GM10248 (cell line): ENCODE results near the gene TUBD1.

ENCODE experiments used
- CTCF ChIA-PET: fragments of 300-600 bp; sonication (Branson Sonifier 250); formaldehyde crosslinking; extraction: SDS; loops from one replicate; lab custom pipeline; 2021; ENCODE audit warnings: antibody characterized with exemption; lab: Yijun Ruan, JAX
- POLR2A ChIA-PET: fragments of 350-650 bp; sonication (Branson Sonifier 250); formaldehyde crosslinking; extraction: SDS; loops from one replicate; lab custom pipeline; 2020; ENCODE audit warnings: antibody characterized with exemption; lab: Yijun Ruan, JAX
- DNase-seq: peaks from one replicate; pipeline ENCODE4 v3.0.0; 2012; ENCODE audit errors: extremely low spot score
- TF ChIP-seq, protein P1 (sequence below): IDR thresholded peaks from 2 replicates; pipeline ENCODE4 v1.5.1; 2012; ENCODE audit warnings: mild to moderate bottlenecking, low read depth; ENCODE audit errors: extremely low read depth, missing control alignments, control extremely low read depth

TUBD1 gene

DNA sequence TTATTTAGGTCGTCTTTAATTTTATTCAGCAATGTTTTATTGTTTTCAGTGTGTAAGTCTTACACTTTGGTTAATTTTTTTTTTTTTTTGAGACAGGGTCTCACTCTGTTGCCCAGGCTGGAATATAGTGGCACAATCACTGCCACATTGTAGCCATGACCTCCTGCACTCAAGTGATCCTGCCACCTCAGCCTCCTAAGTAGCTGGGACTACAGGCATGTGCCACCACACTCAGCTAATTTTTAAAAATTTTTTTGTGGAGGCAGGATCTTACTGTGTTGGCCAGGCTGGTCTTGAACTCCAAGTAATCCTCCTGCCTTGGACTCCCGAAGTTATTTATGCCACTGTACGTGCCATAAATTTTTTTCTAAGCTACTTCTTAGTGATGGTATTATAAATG, 14.7 kb upstream of the TUBD1 start:
- no peak for DNase-seq
- ChIA-PET CTCF (no interaction called here), POLR2A (no interaction called here)

DNA sequence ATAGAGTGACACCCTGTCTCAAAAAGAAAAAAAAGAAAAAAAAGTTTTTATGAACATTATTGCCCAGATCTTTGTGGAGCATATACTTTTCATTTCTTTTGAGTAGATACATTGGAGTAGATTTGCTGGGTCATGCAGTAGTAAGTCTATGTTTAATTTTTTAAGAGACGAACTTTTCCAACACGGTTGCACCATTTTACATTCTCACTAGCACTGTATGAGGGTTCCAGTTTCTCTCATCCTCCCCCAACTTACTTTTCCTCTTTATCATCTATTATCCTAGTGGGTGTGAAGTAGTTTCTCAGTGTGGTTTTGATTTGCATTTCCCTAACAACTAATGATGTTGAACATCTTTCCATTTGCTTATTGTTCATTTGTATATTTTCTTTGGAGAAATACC, 10.7 kb upstream of the TUBD1 start:
- TF ChIP-seq, protein P1, sequence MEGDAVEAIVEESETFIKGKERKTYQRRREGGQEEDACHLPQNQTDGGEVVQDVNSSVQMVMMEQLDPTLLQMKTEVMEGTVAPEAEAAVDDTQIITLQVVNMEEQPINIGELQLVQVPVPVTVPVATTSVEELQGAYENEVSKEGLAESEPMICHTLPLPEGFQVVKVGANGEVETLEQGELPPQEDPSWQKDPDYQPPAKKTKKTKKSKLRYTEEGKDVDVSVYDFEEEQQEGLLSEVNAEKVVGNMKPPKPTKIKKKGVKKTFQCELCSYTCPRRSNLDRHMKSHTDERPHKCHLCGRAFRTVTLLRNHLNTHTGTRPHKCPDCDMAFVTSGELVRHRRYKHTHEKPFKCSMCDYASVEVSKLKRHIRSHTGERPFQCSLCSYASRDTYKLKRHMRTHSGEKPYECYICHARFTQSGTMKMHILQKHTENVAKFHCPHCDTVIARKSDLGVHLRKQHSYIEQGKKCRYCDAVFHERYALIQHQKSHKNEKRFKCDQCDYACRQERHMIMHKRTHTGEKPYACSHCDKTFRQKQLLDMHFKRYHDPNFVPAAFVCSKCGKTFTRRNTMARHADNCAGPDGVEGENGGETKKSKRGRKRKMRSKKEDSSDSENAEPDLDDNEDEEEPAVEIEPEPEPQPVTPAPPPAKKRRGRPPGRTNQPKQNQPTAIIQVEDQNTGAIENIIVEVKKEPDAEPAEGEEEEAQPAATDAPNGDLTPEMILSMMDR: no peak
- POLR2A ChIA-PET: no interaction called here
- CTCF ChIA-PET: interaction anchor here (1.8 kb wide), 1 partner anchor 11 kb away, joined by 5 read pairs; no protein-coding TSS in a partner anchor

More for the DNA sequence above, 14.7 kb upstream of the TUBD1 start:
- TF ChIP-seq, protein P1: no peak

DNA sequence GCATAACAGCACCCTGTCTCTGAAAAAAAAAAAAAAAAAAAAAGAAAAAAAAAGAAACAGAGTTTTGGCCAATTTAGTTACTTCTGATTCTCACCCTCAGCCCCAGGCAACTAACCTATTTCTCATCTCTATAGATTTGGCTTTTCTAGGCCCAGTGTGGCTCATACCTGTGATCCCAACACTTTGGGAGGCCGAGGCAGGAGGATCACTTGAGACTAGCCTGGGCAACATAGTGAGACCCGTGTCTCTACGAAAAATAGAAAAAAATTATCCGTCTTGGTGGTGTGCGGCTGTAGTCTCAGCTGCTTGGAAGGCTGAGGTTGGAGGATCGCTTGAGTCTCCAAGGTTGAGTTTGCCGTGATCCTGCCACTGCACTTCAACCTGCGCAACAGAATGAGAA, 8.9 kb upstream of the TUBD1 start:
- no peak for DNase-seq
- TF ChIP-seq, protein P1: no peak
- POLR2A ChIA-PET: interaction anchor here (0.7 kb wide), 1 partner anchor 76 kb away, joined by 5 read pairs; no protein-coding TSS in a partner anchor
- CTCF ChIA-PET: no interaction called here

More for the DNA sequence above, 10.7 kb upstream of the TUBD1 start:
- no peak for DNase-seq

DNA sequence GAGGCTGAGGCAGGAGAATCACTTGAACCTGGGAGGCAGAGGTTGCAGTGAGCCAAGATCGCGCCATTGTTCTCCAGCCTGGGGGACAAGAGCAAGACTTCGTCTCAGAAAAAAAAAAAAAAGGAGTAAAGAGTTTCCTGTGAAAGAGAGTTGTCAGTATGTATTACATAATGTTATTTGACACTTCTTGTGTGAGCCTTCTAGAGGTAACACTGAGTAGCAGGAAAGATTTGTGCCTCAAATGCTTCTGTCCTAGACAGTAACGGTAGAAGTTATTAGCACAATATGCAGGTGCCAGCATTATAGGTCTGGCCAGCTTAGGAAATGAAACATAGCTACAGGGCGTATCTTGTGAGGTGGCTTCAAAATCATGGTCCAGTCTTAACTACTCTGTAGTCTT, 6.4 kb upstream of the TUBD1 start:
- ChIA-PET CTCF (interaction anchor here (0.7 kb wide), 1 partner anchor 15 kb away, joined by 3 read pairs; no protein-coding TSS in a partner anchor), POLR2A (no interaction called here)

DNA sequence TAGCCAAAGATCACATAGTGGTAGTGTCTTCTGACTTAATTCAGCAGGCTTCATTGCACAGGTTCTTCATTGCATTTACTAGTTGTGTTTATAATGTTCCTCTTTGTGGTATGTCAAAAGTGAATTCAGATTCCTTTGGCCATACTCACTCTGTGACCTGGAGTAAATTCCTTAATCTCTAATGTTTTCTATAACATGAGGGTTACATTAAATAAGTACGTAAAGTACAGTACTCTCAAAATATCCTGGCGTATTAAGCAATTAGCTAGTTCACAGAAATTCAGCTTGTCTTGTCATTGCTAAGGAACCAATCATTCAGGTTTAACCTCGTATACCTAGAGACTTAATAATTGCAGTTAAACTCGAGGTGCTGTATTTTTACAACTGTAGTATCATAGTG, 4.3 kb upstream of the TUBD1 start:
- ChIA-PET POLR2A (no interaction called here), CTCF (no interaction called here)
- no peak for DNase-seq
- TF ChIP-seq, protein P1: no peak

More for the DNA sequence above, 6.4 kb upstream of the TUBD1 start:
- DNase-seq: no peak
- TF ChIP-seq, protein P1: no peak

DNA sequence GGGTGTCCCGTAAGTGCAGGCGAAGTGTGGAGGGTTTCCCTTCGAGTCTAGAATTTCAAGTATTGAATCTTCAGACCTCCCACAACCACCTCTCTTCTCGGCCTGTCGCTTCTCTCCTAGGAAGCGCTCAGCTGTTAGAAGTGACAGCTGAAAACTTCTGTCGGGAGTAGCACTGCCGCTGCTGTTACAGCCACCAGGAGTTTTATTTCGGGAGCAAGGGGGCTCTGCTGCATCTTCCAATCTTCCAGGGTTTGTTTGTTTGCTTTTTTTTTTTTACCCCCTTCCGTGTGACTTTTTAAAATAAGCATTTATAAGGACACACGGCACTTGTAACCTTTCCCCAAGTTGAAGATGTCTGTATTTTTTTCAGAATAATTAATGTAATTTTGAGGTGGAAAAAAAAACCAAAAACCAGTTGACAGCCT, 945 bp upstream of the TUBD1 start:
- DNase-seq: peak; percentile 30
- CTCF ChIA-PET: interaction anchor here (1.1 to 3.7 kb wide), 3 partner anchors 18 to 35 kb away, joined by 3 to 18 read pairs (median 4); no protein-coding TSS in a partner anchor
- POLR2A ChIA-PET: interaction anchor here (0.6 kb wide), 1 partner anchor 46 kb away, joined by 5 read pairs; no protein-coding TSS in a partner anchor
- TF ChIP-seq, protein P1: no peak
